Tibial nerve (tissue), 4 donors: Measurements from ENCODE around the gene URI1. TPM values are rescaled to one million over a fixed set of nuclear protein-coding genes. Genes with fewer than 3 reads are reported as not detected.

ENCODE experiments used
- DNase-seq, 2 donors: peaks; one replicate each; pipeline ENCODE4 v3.0.0-alpha.2; 2019; ENCODE audit warnings: low spot score in 2 of 2
- H3K27ac ChIP-seq, 4 donors: fragments of 200-600 bp; sonication (generic) in 3 of 4; one replicate each; pipeline ENCODE4 v1.5.1; 2017 to 2019; ENCODE audit warnings: mild to moderate bottlenecking in 1 of 4
- H3K27me3 ChIP-seq, 2 donors: fragments of 200-600 bp; sonication (generic) in 1 of 2; one replicate each; pipeline versions ENCODE4 v1.5.1 to v1.6.0; 2017 to 2019
- H3K36me3 ChIP-seq, 3 donors: fragments of 200-600 bp; sonication (generic); one replicate each; pipeline ENCODE4 v1.5.1; 2018 to 2019
- H3K4me1 ChIP-seq, 4 donors: fragments of 200-600 bp; sonication (generic) in 3 of 4; one replicate each; pipeline ENCODE4 v1.5.1; 2017 to 2019
- H3K4me3 ChIP-seq, 4 donors: fragments of 200-600 bp; sonication (generic) in 3 of 4; one replicate each; pipeline ENCODE4 v1.5.1; 2017 to 2019; ENCODE audit warnings: mild to moderate bottlenecking in 1 of 4, moderate library complexity in 1 of 4
- H3K9me3 ChIP-seq, 4 donors: fragments of 200-600 bp; sonication (generic) in 3 of 4; one replicate each; pipeline ENCODE4 v1.5.1; 2017 to 2019
- EP300 ChIP-seq, 2 donors: sonication (generic); formaldehyde crosslinking; IDR thresholded peaks; one replicate each; pipeline ENCODE4 v1.6.1; 2017; ENCODE audit warnings: antibody characterized with exemption in 2 of 2, mild to moderate bottlenecking in 1 of 2
- POLR2A ChIP-seq, 2 donors: fragments of 450-650 bp; IDR thresholded peaks; one replicate each; pipeline ENCODE4 v1.6.1; 2017; ENCODE audit warnings: antibody characterized with exemption in 2 of 2, mild to moderate bottlenecking in 2 of 2, moderate library complexity in 2 of 2
- WGBS, 2 donors: methylation state at CpG; one replicate each; pipeline ENCODE4 v1.1.5; 2018; 5-methylcytosine and 5-hydroxymethylcytosine counted together
- total RNA-seq, 4 donors: library from RNA; depleted of rRNA; stranded (reverse); fragments of >200 nt; gene quantifications; one replicate each; pipeline ENCODE4 v1.1.0, GENCODE V29; 2016
- TF ChIP-seq, protein P1 (sequence below), 5 experiments: fragments of 200-600 bp in 3 of 5; fragments of 450-650 bp in 2 of 5; sonication (generic) in 3 of 5; IDR thresholded peaks; one replicate each; pipeline ENCODE4 v1.5.1; 2016 to 2019; ENCODE audit warnings: antibody characterized with exemption in 5 of 5, mild to moderate bottlenecking in 3 of 5, moderate library complexity in 2 of 5

URI1 gene
- total RNA-seq, 4 donors from 2014 or later: 43.8 to 67.8 (median 59.1) TPM

GRCh38 chr19:30011051-30011578 is 69.1 kb downstream of the URI1 start:
- peaks cover 0 to 17% (median 0%) of the 10 kb centered on the region in 4 donors for H3K4me1 ChIP-seq
- no peaks in the 10 kb centered on the region for H3K27me3 ChIP-seq
- TF ChIP-seq EP300 (IDR thresholded peaks at IDR 0.05): no peak
- TF ChIP-seq, protein P1, sequence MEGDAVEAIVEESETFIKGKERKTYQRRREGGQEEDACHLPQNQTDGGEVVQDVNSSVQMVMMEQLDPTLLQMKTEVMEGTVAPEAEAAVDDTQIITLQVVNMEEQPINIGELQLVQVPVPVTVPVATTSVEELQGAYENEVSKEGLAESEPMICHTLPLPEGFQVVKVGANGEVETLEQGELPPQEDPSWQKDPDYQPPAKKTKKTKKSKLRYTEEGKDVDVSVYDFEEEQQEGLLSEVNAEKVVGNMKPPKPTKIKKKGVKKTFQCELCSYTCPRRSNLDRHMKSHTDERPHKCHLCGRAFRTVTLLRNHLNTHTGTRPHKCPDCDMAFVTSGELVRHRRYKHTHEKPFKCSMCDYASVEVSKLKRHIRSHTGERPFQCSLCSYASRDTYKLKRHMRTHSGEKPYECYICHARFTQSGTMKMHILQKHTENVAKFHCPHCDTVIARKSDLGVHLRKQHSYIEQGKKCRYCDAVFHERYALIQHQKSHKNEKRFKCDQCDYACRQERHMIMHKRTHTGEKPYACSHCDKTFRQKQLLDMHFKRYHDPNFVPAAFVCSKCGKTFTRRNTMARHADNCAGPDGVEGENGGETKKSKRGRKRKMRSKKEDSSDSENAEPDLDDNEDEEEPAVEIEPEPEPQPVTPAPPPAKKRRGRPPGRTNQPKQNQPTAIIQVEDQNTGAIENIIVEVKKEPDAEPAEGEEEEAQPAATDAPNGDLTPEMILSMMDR (IDR thresholded peaks at IDR 0.05): no peak
- TF ChIP-seq POLR2A (IDR thresholded peaks at IDR 0.05): no peak
- H3K36me3 ChIP-seq: peaks cover 0 to 48% (median 0%) of the 10 kb centered on the region in 3 donors
- no peak for DNase-seq
- no peaks in the 10 kb centered on the region for H3K9me3 ChIP-seq
- 70 to 76% methylated on average over 9 of the region's 9 CpGs for WGBS, 2 donors
- H3K4me3 ChIP-seq: no peak overlapping the region
- no peak overlapping the region for H3K27ac ChIP-seq

DNA sequence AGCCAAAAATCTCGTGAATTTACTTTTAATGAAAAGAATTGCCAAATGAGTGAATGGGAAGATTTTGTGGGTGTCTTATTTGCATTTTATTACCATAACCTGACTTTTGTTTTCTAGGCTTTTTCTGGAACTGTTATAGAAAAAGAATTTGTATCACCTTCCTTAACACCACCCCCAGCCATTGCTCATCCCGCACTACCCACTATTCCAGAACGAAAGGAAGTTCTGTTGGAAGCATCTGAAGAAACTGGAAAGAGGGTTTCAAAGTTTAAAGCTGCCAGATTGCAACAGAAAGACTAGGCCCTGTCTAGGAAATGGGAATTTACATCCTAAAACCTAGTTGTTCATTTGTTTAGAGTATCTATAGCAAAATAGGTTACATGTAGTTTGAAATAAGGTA is 72.7 kb downstream of the URI1 start:
- no peaks in the 10 kb centered on the region for H3K9me3 ChIP-seq
- DNase-seq: no peak
- peaks cover 0 to 60% (median 0%) of the 10 kb centered on the region in 3 donors for H3K36me3 ChIP-seq
- 90 to 91% methylated on average over 3 of the region's 3 CpGs for WGBS, 2 donors
- TF ChIP-seq, protein P1 (IDR thresholded peaks at IDR 0.05): no peak
- TF ChIP-seq POLR2A (IDR thresholded peaks at IDR 0.05) (no peak), EP300 (IDR thresholded peaks at IDR 0.05) (no peak)
- no peak overlapping the region for H3K27ac ChIP-seq
- peaks cover 0 to 11% (median 0%) of the 10 kb centered on the region in 4 donors for H3K4me1 ChIP-seq
- H3K27me3 ChIP-seq: no peaks in the 10 kb centered on the region
- no peak overlapping the region for H3K4me3 ChIP-seq

GRCh38 chr19:30017172-30017571 is 75.1 kb downstream of the URI1 start:
- no peak for DNase-seq
- Histone ChIP-seq H3K27ac (no peak overlapping the region), H3K4me1 (no peaks in the 10 kb centered on the region), H3K27me3 (no peaks in the 10 kb centered on the region), H3K36me3 (peaks cover 0 to 62% (median 0%) of the 10 kb centered on the region in 3 donors), H3K9me3 (no peaks in the 10 kb centered on the region), H3K4me3 (no peak overlapping the region)
- TF ChIP-seq, protein P1 (IDR thresholded peaks at IDR 0.05): no peak
- TF ChIP-seq POLR2A (IDR thresholded peaks at IDR 0.05) (no peak), EP300 (IDR thresholded peaks at IDR 0.05) (no peak)

GRCh38 chr19:30020189-30020588 is 78.2 kb downstream of the URI1 start:
- Histone ChIP-seq H3K4me3 (no peak overlapping the region), H3K9me3 (peaks cover 0 to 4% (median 0%) of the 10 kb centered on the region in 4 donors), H3K27ac (no peak overlapping the region), H3K4me1 (no peaks in the 10 kb centered on the region), H3K27me3 (no peaks in the 10 kb centered on the region), H3K36me3 (peaks cover 0 to 48% (median 0%) of the 10 kb centered on the region in 3 donors)
- DNase-seq: no peak
- no peak for TF ChIP-seq EP300 (IDR thresholded peaks at IDR 0.05)
- TF ChIP-seq POLR2A (IDR thresholded peaks at IDR 0.05): no peak
- TF ChIP-seq, protein P1 (IDR thresholded peaks at IDR 0.05): no peak
- 92 to 97% methylated on average over 1 of the region's 1 CpG for WGBS, 2 donors

- 97 to 100% methylated on average over 1 of the region's 1 CpG for WGBS, 2 donors
- H3K4me3 ChIP-seq: no peak overlapping the region
- peaks cover 0 to 4% (median 0%) of the 10 kb centered on the region in 4 donors for H3K9me3 ChIP-seq
- DNase-seq: no peak
- H3K27ac ChIP-seq: no peak overlapping the region
- H3K36me3 ChIP-seq: peaks cover 0 to 36% (median 0%) of the 10 kb centered on the region in 3 donors
- H3K4me1 ChIP-seq: no peaks in the 10 kb centered on the region
- H3K27me3 ChIP-seq: no peaks in the 10 kb centered on the region
- TF ChIP-seq POLR2A (IDR thresholded peaks at IDR 0.05) (no peak), EP300 (IDR thresholded peaks at IDR 0.05) (no peak)
- TF ChIP-seq, protein P1 (IDR thresholded peaks at IDR 0.05): no peak
Observed at GRCh38 chr19:30022659-30023058, 80.6 kb downstream of the URI1 start.
